Right lobe of liver (tissue), 6 donors: ENCODE data around the gene HIVEP2. TPM values are rescaled to one million over a fixed set of nuclear protein-coding genes. Genes with fewer than 3 reads are reported as not detected.

Source experiments
- ATAC-seq, 4 donors: fragments of 200-7000 bp; cut with Tn5 transposase; one replicate each; pipeline ENCODE4 v1.9.1; 2020; ENCODE audit warnings: mild to moderate bottlenecking in 4 of 4, moderate library complexity in 4 of 4
- DNase-seq, 3 donors: peaks; one replicate each; pipeline ENCODE4 v3.0.0-alpha.2; 2020
- H3K27ac ChIP-seq, 3 donors: fragments of 200-600 bp; one replicate each; pipeline ENCODE4 v1.8.0; 2022
- H3K27me3 ChIP-seq, 2 donors: fragments of 200-600 bp; one replicate each; pipeline ENCODE4 v1.8.0; 2022
- H3K36me3 ChIP-seq, 4 donors: fragments of 200-600 bp; sonication (generic) in 1 of 4; one replicate each; pipeline versions ENCODE4 v1.5.1 to v1.8.0; 2017 to 2022; ENCODE audit warnings: control low read depth in 1 of 4
- H3K4me1 ChIP-seq, 4 donors: fragments of 200-600 bp; sonication (generic) in 1 of 4; one replicate each; pipeline versions ENCODE4 v1.5.1 to v1.8.0; 2017 to 2022; ENCODE audit warnings: control low read depth in 1 of 4
- H3K4me3 ChIP-seq, 3 donors: fragments of 200-600 bp; one replicate each; pipeline ENCODE4 v1.8.0; 2022
- H3K9me3 ChIP-seq, 4 donors: fragments of 200-600 bp; sonication (generic) in 1 of 4; one replicate each; pipeline versions ENCODE4 v1.5.1 to v1.8.0; 2017 to 2022; ENCODE audit warnings: control low read depth in 1 of 4
- POLR2A ChIP-seq: fragments of 450-650 bp; IDR thresholded peaks from one replicate; pipeline ENCODE4 v1.6.1; 2017; ENCODE audit warnings: antibody characterized with exemption, mild to moderate bottlenecking
- WGBS: methylation state at CpG from one replicate; pipeline ENCODE4 v1.1.6; 2018; ENCODE audit warnings: low coverage, low lambda C conversion rate; ENCODE audit not compliant: insufficient coverage; ENCODE audit errors: missing lambda C conversion rate; 5-methylcytosine and 5-hydroxymethylcytosine counted together
- intact Hi-C, 2 donors: fragments of 100-400 bp; cut with DNase I; formaldehyde crosslinking; loops; one replicate each; pipeline versions ENCODE4 v1.11.2 to v1.14.1; 2022
- total RNA-seq, 6 experiments: library from RNA; depleted of rRNA in 2 of 6; stranded (reverse); fragments of >200 nt in 2 of 6; fragmentation: NEBNext Ultra II Directional in 3 of 6; extraction: Animal tissue kit (Norgen Biotek cat#: 25700) in 3 of 6; gene quantifications; one replicate each; pipeline versions ENCODE4 v1.1.0 to v1.2.4, GENCODE V29; 2016 to 2023
- TF ChIP-seq, protein P1 (sequence below), 4 donors: fragments of 200-600 bp in 3 of 4; fragments of 450-650 bp in 1 of 4; IDR thresholded peaks; one replicate each; pipeline versions ENCODE4 v1.5.1 to v1.8.0; 2016 to 2022; ENCODE audit warnings: antibody characterized with exemption in 4 of 4, mild to moderate bottlenecking in 2 of 4
- donor health status: DM: no; HTN: yes; CAD: no.
- donor health status: DM: no; HTN: no; CAD: no.
- donor health status: DM: no; HTN: no; CAD: no.
- donor health status: DM: no; HTN: yes; CAD: no.
- donor health status: DM: no; HTN: yes; CAD: no.

Gene HIVEP2
- total RNA-seq, 6 experiments from 2014 or later, result 3.0 to 8.9 (median 5.1) TPM

DNA sequence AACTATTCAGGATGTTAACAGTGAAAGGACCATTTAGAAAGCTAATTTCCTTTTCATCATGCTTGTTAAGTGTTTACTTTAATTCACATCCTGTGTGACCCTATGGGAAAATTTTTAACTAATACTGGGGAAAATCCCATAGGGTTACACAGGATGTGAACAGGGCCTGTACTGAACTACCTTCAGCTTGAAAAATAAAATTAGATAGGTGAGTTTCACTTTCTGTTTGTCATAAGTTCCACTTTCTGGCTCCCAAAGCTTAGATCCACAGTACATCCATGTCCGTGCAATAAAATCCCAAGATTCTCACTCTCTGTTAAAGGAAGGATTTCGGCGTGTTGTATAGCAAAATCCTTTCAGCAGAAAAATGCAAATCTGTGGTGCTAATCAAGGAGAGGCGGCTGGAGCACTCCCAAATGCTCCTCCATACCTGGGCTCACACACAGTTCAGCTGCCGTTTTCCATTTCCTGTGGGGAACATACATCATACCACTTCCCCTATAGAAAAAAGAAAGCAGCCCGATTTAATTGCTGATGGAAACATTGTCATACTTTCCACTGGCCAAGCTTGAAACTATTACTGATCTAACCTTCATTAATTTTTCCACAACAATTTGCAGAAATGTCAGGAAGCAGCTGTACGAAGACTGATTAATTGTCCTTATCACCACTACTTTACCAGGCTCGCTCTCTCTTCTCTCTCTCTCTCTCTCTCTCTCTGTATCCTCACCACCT, 125.2 kb downstream of the HIVEP2 start:
- Histone ChIP-seq H3K36me3 (no peaks in the 10 kb centered on the region), H3K9me3 (no peaks in the 10 kb centered on the region), H3K27me3 (no peaks in the 10 kb centered on the region), H3K4me1 (peaks cover 0 to 27% (median 2%) of the 10 kb centered on the region in 4 donors), H3K4me3 (peak overlapping the region; percentile 32 to 47 (median 43)), H3K27ac (peak overlapping the region; percentile 39 to 70 (median 56))
- no peak for TF ChIP-seq POLR2A
- TF ChIP-seq, protein P1, sequence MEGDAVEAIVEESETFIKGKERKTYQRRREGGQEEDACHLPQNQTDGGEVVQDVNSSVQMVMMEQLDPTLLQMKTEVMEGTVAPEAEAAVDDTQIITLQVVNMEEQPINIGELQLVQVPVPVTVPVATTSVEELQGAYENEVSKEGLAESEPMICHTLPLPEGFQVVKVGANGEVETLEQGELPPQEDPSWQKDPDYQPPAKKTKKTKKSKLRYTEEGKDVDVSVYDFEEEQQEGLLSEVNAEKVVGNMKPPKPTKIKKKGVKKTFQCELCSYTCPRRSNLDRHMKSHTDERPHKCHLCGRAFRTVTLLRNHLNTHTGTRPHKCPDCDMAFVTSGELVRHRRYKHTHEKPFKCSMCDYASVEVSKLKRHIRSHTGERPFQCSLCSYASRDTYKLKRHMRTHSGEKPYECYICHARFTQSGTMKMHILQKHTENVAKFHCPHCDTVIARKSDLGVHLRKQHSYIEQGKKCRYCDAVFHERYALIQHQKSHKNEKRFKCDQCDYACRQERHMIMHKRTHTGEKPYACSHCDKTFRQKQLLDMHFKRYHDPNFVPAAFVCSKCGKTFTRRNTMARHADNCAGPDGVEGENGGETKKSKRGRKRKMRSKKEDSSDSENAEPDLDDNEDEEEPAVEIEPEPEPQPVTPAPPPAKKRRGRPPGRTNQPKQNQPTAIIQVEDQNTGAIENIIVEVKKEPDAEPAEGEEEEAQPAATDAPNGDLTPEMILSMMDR (IDR thresholded peaks at IDR 0.05), result no peak
- intact Hi-C loops, result no loop called here
- peak in 1 of 3 donors; percentile 51 for DNase-seq
- WGBS, result 8% methylated on average over 8 of the region's 8 CpGs
- ATAC-seq, result peak; percentile 58 to 78 (median 72)

DNA sequence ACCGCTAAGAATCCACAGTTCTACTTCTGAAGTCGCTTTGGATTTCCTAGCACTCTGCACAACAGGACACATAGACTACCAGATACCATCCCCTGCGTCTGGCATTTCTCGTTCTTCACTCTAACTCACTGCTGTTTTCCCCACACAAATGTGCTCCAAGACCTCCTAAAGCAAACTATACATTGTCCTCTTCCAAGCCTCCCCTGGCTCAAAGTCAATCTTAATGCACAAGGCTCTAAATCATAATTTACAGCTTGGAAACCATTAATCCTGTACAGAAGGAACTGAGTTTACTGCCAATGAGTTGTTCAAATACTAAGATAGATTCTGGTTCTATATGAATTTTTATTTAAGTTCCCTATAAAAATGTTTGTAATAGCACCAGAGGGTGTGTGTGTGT, 128.5 kb downstream of the HIVEP2 start:
- Histone ChIP-seq H3K36me3 (no peaks in the 10 kb centered on the region), H3K4me1 (peaks cover 0 to 17% (median under 1%) of the 10 kb centered on the region in 4 donors), H3K4me3 (no peak overlapping the region), H3K9me3 (no peaks in the 10 kb centered on the region), H3K27me3 (no peaks in the 10 kb centered on the region), H3K27ac (no peak overlapping the region)
- no peak for TF ChIP-seq POLR2A
- TF ChIP-seq, protein P1 (IDR thresholded peaks at IDR 0.05), result no peak
- DNase-seq (no peak), ATAC-seq (no peak)
- intact Hi-C loops, result no loop called here
- WGBS, result 96% methylated on average over 4 of the region's 4 CpGs

DNA sequence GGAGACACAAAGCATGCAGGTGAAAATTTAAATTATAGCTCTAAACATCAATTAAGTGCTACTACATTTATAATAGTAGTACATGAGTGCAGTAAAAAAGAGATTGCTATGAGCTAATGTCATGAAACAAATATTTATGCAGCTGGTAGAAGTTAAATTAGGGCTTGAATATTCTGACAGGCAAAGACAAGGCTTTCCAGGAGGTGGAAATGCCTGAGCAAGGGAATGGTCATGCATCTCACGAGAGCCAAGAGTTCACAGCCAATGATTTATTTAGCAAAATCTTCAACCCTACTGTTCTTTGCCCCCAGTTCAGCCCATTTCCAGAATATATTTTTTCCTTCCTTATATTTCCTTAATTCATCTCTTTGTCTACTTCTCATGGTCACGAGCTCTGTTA, 128.9 kb downstream of the HIVEP2 start:
- ATAC-seq (no peak), DNase-seq (no peak)
- Histone ChIP-seq H3K4me3 (no peak overlapping the region), H3K36me3 (no peaks in the 10 kb centered on the region), H3K4me1 (peaks cover 0 to 13% (median 0%) of the 10 kb centered on the region in 4 donors), H3K27me3 (no peaks in the 10 kb centered on the region), H3K27ac (no peak overlapping the region), H3K9me3 (no peaks in the 10 kb centered on the region)
- TF ChIP-seq, protein P1 (IDR thresholded peaks at IDR 0.05), result no peak
- TF ChIP-seq POLR2A, result no peak
- intact Hi-C loops, result no loop called here
- 27% methylated on average over 2 of the region's 2 CpGs for WGBS

DNA sequence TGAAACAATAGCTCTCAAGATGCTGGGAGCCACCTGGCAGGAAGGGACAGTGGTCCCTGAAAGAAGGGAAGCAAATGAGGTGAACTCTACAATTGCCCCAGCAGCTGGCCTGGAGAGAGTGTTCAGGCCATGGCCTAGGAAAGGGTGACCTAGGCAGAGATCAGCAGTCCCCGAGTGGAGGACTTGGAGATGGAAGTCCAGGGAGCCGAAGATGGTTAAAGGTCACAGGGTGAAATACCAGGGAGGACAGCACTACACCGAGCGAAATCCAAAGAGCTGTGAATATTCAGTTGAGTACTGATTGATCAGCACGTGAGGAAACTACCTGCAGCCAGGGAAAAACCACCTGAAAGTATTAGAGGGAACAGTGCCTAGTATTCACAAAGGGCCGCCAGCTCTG, 133.1 kb downstream of the HIVEP2 start:
- intact Hi-C loops, result no loop called here
- no peaks in the 10 kb centered on the region for H3K9me3 ChIP-seq
- TF ChIP-seq POLR2A, result no peak
- TF ChIP-seq, protein P1 (IDR thresholded peaks at IDR 0.05), result no peak
- ATAC-seq (no peak), DNase-seq (no peak)
- H3K36me3 ChIP-seq, result no peaks in the 10 kb centered on the region
- H3K4me3 ChIP-seq, result no peak overlapping the region
- no peaks in the 10 kb centered on the region for H3K27me3 ChIP-seq
- no peak overlapping the region for H3K27ac ChIP-seq
- peaks cover 0 to 7% (median 0%) of the 10 kb centered on the region in 4 donors for H3K4me1 ChIP-seq
- WGBS, result 83% methylated on average over 5 of the region's 6 CpGs
